Colonic mucosa (tissue), 4 donors: ENCODE measurements around the gene CUL5. TPM values are rescaled to one million over a fixed set of nuclear protein-coding genes. Genes with fewer than 3 reads are reported as not detected.

ENCODE experiments used
- DNase-seq: peaks from one replicate; pipeline ENCODE4 v3.0.0-alpha.2; 2020
- H3K27ac ChIP-seq: fragments of 200-600 bp; one replicate; pipeline ENCODE4 v1.8.0; 2021
- H3K27me3 ChIP-seq: fragments of 200-600 bp; one replicate; pipeline ENCODE4 v1.8.0; 2021
- H3K36me3 ChIP-seq: fragments of 200-600 bp; one replicate; pipeline ENCODE4 v1.8.0; 2021
- H3K4me1 ChIP-seq: fragments of 200-600 bp; one replicate; pipeline ENCODE4 v1.8.0; 2021; ENCODE audit warnings: mild to moderate bottlenecking
- H3K4me3 ChIP-seq: fragments of 200-600 bp; one replicate; pipeline ENCODE4 v1.8.0; 2021
- H3K9ac ChIP-seq, 2 donors: one replicate each; pipeline ENCODE4 v1.7.0; 2013; ENCODE audit warnings: control low read depth in 2 of 2, low read depth in 2 of 2, low read length in 2 of 2
- H3K9me3 ChIP-seq: fragments of 200-600 bp; one replicate; pipeline ENCODE4 v1.8.0; 2021
- intact Hi-C: fragments of 100-400 bp; cut with DNase I; formaldehyde crosslinking; loops from one replicate; pipeline ENCODE4 v1.14.1; 2022
- total RNA-seq, 2 donors: library from RNA; stranded (reverse); fragmentation: NEBNext Ultra II Directional in 1 of 2; extraction: Animal tissue kit (Norgen Biotek cat#: 25700) in 1 of 2; gene quantifications; one replicate each; pipeline ENCODE4 v1.2.1, GENCODE V29; 2021
- TF ChIP-seq, protein P1 (sequence below): fragments of 200-600 bp; IDR thresholded peaks from one replicate; pipeline ENCODE4 v1.8.0; 2022; ENCODE audit warnings: antibody characterized with exemption, mild to moderate bottlenecking
- donor health status: healthy.
- donor health status: DM: no; HTN: no; CAD: no.
- donor health status: DM: no; HTN: no; CAD: no.

The CUL5 gene
- total RNA-seq, 2 donors from 2014 or later, result 26.1 to 28.0 TPM

DNA sequence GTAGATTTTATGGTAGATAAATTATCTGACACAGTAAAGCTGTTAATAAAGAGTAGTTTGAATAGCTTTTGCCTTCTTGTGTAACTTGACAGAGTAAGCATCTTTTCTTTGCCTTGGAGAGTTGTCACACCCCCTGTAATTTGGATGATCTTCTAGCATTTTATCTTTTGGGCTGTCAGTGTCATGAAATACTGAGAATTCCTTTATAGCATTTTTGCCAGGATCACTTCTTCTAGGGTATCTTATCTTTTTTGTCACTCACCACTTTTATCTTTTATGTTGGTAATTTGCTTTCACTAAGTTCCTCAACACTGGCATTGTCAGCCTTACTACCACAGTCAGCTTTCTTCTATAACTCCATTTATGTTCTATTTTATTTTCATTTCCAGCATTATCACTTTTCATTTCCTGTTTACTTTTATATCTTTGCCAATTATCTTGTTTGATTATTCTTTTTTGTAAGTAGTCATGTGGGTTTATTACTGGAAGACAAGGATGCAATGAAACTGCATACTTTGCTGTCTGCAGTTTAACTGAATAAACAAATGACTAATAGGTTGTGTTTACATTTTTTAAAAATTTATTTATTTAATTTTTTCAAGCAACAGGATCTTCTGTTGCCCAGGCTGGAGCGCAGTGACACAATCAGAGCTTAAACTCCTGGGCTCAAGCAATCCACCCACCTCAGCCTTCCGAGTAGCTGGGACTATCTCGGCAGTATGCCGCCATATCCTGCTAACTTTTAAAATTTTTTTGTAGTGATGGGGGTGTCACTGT, 84.6 kb downstream of the CUL5 start:
- Histone ChIP-seq H3K9ac (no peak overlapping the region), H3K36me3 (no peaks in the 10 kb centered on the region), H3K4me1 (peaks cover 2% of the 10 kb centered on the region), H3K4me3 (no peak overlapping the region), H3K27ac (no peak overlapping the region), H3K9me3 (no peaks in the 10 kb centered on the region), H3K27me3 (no peaks in the 10 kb centered on the region)
- no peak for DNase-seq
- TF ChIP-seq, protein P1, sequence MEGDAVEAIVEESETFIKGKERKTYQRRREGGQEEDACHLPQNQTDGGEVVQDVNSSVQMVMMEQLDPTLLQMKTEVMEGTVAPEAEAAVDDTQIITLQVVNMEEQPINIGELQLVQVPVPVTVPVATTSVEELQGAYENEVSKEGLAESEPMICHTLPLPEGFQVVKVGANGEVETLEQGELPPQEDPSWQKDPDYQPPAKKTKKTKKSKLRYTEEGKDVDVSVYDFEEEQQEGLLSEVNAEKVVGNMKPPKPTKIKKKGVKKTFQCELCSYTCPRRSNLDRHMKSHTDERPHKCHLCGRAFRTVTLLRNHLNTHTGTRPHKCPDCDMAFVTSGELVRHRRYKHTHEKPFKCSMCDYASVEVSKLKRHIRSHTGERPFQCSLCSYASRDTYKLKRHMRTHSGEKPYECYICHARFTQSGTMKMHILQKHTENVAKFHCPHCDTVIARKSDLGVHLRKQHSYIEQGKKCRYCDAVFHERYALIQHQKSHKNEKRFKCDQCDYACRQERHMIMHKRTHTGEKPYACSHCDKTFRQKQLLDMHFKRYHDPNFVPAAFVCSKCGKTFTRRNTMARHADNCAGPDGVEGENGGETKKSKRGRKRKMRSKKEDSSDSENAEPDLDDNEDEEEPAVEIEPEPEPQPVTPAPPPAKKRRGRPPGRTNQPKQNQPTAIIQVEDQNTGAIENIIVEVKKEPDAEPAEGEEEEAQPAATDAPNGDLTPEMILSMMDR, result no peak
- intact Hi-C loops, result no loop called here

DNA sequence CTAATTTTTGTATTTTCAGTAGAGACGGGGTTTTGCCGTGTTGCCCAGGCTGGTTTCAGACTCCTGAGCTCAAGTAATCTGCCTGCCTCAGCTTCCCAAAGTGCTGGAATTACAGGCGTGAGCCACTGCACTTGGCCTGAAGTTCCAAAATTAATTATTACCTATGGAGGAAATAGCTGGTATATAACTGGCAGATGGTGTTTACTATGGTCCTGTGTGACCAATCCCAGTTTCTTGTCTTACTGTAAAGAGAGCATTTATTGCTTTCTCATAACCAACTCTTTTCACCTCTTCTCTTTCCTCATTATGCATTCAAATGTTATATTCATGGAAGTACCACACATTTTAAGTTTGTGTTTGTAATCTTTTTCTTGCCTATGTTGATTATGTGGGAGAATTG, 88.5 kb downstream of the CUL5 start:
- H3K27me3 ChIP-seq, result no peaks in the 10 kb centered on the region
- no peak for DNase-seq
- intact Hi-C loops, result no loop called here
- no peaks in the 10 kb centered on the region for H3K36me3 ChIP-seq
- H3K9ac ChIP-seq, result no peak overlapping the region
- no peak overlapping the region for H3K27ac ChIP-seq
- H3K9me3 ChIP-seq, result no peaks in the 10 kb centered on the region
- no peak overlapping the region for H3K4me3 ChIP-seq
- peaks cover 2% of the 10 kb centered on the region for H3K4me1 ChIP-seq
- TF ChIP-seq, protein P1, result no peak

DNA sequence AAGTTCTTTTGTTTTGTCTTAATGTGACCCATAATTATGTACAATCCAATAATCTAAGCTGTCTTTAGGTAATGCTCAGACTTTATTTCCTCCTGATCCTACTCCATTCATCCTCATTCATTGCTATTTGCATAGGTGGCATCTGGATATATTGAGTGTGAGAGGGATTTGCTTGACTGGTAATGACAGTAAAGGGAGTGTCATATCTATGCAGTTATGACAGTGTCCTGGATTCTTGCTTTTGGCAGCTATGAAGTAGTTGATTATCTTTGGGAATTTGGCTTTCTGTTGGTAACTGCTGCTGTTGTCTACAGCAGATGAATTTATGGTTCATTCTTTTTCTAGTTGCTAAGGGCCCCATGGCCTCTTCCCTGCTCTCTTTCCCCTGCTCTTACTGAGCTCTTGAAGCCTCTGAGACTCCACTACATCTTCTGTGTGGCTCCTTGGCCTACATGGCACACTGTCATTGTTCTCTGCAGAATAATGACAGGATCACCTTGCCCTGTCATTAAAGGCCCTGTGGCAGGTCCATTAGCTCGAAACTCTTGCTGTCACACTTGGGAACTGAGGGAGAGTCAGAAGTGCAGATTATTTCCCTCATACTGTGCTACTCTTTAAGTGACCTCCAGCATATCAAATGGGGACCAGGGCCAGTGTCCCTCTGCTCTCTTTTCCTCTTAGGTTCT, 92.5 kb downstream of the CUL5 start:
- no peaks in the 10 kb centered on the region for H3K27me3 ChIP-seq
- no peak for DNase-seq
- H3K36me3 ChIP-seq, result no peaks in the 10 kb centered on the region
- H3K27ac ChIP-seq, result no peak overlapping the region
- no peaks in the 10 kb centered on the region for H3K9me3 ChIP-seq
- TF ChIP-seq, protein P1, result no peak
- intact Hi-C loops, result no loop called here
- H3K9ac ChIP-seq, result no peak overlapping the region
- no peak overlapping the region for H3K4me3 ChIP-seq
- no peaks in the 10 kb centered on the region for H3K4me1 ChIP-seq

DNA sequence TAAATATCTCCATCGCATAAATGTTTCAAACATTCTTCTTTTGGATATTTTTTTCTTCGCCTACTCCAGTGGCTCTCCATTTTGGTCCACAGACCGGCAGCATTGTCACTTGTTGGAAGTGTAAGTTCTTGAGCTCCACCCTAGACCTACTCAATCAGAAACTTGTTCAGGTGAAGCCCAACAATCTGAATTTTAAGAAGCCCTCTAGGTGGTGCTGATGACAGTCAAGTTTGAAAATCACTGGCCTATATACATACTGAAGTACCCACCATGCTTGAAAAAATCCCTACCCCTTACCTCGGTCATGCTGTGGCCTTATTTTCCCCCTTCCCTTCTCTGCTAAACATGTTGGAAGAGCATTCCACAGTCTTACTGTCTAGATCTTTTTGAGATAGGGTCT, 102.4 kb downstream of the CUL5 start:
- TF ChIP-seq, protein P1, result no peak
- Histone ChIP-seq H3K27ac (no peak overlapping the region), H3K27me3 (no peaks in the 10 kb centered on the region), H3K4me3 (no peak overlapping the region), H3K9me3 (no peaks in the 10 kb centered on the region), H3K4me1 (no peaks in the 10 kb centered on the region), H3K9ac (no peak overlapping the region), H3K36me3 (no peaks in the 10 kb centered on the region)
- intact Hi-C loops, result loop anchor here (10.0 kb wide), 1 partner anchor 544 kb away; no protein-coding TSS in a partner anchor
- DNase-seq, result no peak

DNA sequence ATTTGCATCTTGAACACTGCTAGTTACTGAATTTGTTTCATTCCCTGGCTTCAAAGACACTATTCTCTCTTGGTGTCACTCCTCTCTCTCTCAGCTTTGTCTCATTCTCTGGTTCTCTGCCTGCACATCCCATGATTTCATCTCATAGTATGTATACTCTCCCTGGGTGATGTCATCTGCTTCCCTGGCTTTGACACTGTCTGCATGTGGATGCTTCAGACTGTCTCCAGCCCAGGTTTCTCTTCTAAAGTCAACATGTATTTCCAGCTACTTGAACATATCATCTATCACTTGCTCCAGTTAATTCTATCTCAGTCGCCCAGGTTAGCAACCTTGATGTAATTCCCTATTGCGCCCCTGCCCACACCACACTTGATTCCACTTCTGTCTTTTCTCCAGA, 103.4 kb downstream of the CUL5 start:
- H3K9me3 ChIP-seq, result no peaks in the 10 kb centered on the region
- no peaks in the 10 kb centered on the region for H3K27me3 ChIP-seq
- no peak overlapping the region for H3K4me3 ChIP-seq
- no peaks in the 10 kb centered on the region for H3K4me1 ChIP-seq
- H3K36me3 ChIP-seq, result no peaks in the 10 kb centered on the region
- H3K9ac ChIP-seq, result no peak overlapping the region
- no peak for DNase-seq
- H3K27ac ChIP-seq, result no peak overlapping the region
- intact Hi-C loops, result loop anchor here (10.0 kb wide), 1 partner anchor 543 kb away; no protein-coding TSS in a partner anchor
- TF ChIP-seq, protein P1, result no peak
